ENCODE results near the gene ANKRD30A.

The ANKRD30A gene

GRCh38 chr10:37301271-37301670 lies 175.9 kb downstream of the ANKRD30A start:
- TF ChIP-seq CTCF (IDR thresholded peaks at IDR 0.05; ENCODE audit: low read depth, low read length, missing control alignments), result no peak
- no peak for DNase-seq (ENCODE audit: low read depth)
- in situ Hi-C loops (cut with HindIII; ENCODE audit: low sequenced_read_pairs), result no loop called here
- no peak overlapping the region for H3K4me3 ChIP-seq (ENCODE audit: low read depth, low read length)

- no peak overlapping the region for H3K4me3 ChIP-seq (ENCODE audit: low read depth, low read length)
- no peak for TF ChIP-seq CTCF (IDR thresholded peaks at IDR 0.05; ENCODE audit: low read depth, low read length, missing control alignments)
- DNase-seq (ENCODE audit: low read depth), result no peak
- in situ Hi-C loops (cut with HindIII; ENCODE audit: low sequenced_read_pairs), result no loop called here
Observed at GRCh38 chr10:37304036-37304435, 178.6 kb downstream of the ANKRD30A start.

- no peak for TF ChIP-seq CTCF (IDR thresholded peaks at IDR 0.05; ENCODE audit: low read depth, low read length, missing control alignments)
- no peak for DNase-seq (ENCODE audit: low read depth)
- H3K4me3 ChIP-seq (ENCODE audit: low read depth, low read length), result no peak overlapping the region
- in situ Hi-C loops (cut with HindIII; ENCODE audit: low sequenced_read_pairs), result no loop called here
Observed at GRCh38 chr10:37314350-37314749, 189.0 kb downstream of the ANKRD30A start.

- no peak for TF ChIP-seq CTCF (IDR thresholded peaks at IDR 0.05; ENCODE audit: low read depth, low read length, missing control alignments)
- no peak overlapping the region for H3K4me3 ChIP-seq (ENCODE audit: low read depth, low read length)
- DNase-seq (ENCODE audit: low read depth), result no peak
- in situ Hi-C loops (cut with HindIII; ENCODE audit: low sequenced_read_pairs), result no loop called here
Observed at GRCh38 chr10:37314862-37315261, 189.5 kb downstream of the ANKRD30A start.

- in situ Hi-C loops (cut with HindIII; ENCODE audit: low sequenced_read_pairs), result no loop called here
- DNase-seq (ENCODE audit: low read depth), result no peak
- H3K4me3 ChIP-seq (ENCODE audit: low read depth, low read length), result no peak overlapping the region
- TF ChIP-seq CTCF (IDR thresholded peaks at IDR 0.05; ENCODE audit: low read depth, low read length, missing control alignments), result no peak
Observed at GRCh38 chr10:37344413-37344812, 219.0 kb downstream of the ANKRD30A start.

GRCh38 chr10:37379991-37380390 lies 254.6 kb downstream of the ANKRD30A start:
- no peak for TF ChIP-seq CTCF (IDR thresholded peaks at IDR 0.05; ENCODE audit: low read depth, low read length, missing control alignments)
- DNase-seq (ENCODE audit: low read depth), result no peak
- no peak overlapping the region for H3K4me3 ChIP-seq (ENCODE audit: low read depth, low read length)
- in situ Hi-C loops (cut with HindIII; ENCODE audit: low sequenced_read_pairs), result no loop called here

- TF ChIP-seq CTCF (IDR thresholded peaks at IDR 0.05; ENCODE audit: low read depth, low read length, missing control alignments), result no peak
- in situ Hi-C loops (cut with HindIII; ENCODE audit: low sequenced_read_pairs), result no loop called here
- H3K4me3 ChIP-seq (ENCODE audit: low read depth, low read length), result no peak overlapping the region
- no peak for DNase-seq (ENCODE audit: low read depth)
Observed at GRCh38 chr10:37381271-37381670, 255.9 kb downstream of the ANKRD30A start.
